ENCODE results near the gene KRTAP12-1. TPM values are rescaled to one million over a fixed set of nuclear protein-coding genes. Genes with fewer than 3 reads are reported as not detected.

The KRTAP12-1 gene
- total and polyA plus RNA-seq, 2 of the 8 experiments (the other 6 are each of a cell fraction or from before 2014, with no cell fraction given): 0.50 to 0.73 TPM

- Histone ChIP-seq H3K14ac (ENCODE audit: insufficient read length) (no peak overlapping the region), H2AK5ac (ENCODE audit: low read depth, low read length) (no peak overlapping the region), H2BK5ac (ENCODE audit: low read depth, low read length) (no peak overlapping the region), H3K79me2 (ENCODE audit: control insufficient read depth in 1 of 2, insufficient read depth in 2 of 2, low read length in 2 of 2) (no peaks in the 10 kb centered on the region), H3K27me3 (replicated peaks in 1 of 4; ENCODE audit: control insufficient read depth in 3 of 4, extremely low read depth in 1 of 4, insufficient read depth in 3 of 4, low read length in 3 of 4) (peaks cover 0 to 18% (median 9%) of the 10 kb centered on the region in 4 experiments; a peak in 6 of 7 replicates), H4K5ac (ENCODE audit: insufficient read length, low read depth, low read length) (no peak overlapping the region), H3K4me2 (ENCODE audit: insufficient read depth in 1 of 2, low read depth in 2 of 2, low read length in 2 of 2) (no peak overlapping the region), H2AFZ (ENCODE audit: low read length) (no peak overlapping the region), H2BK12ac (ENCODE audit: low read depth, low read length) (no peak overlapping the region), H3K4ac (replicated peaks; ENCODE audit: insufficient read length, low read depth, low read length) (no peak overlapping the region), H3K23ac (ENCODE audit: insufficient read length) (no peak overlapping the region), H3K4me3 (ENCODE audit: extremely low read depth in 1 of 4, insufficient read depth in 2 of 4, low read depth in 3 of 4, low read length in 4 of 4) (no peak overlapping the region), H3K79me1 (ENCODE audit: low read depth, low read length) (no peaks in the 10 kb centered on the region), H3K9ac (replicated peaks in 1 of 4; ENCODE audit: extremely low read depth in 1 of 4, low read depth in 3 of 4, low read length in 3 of 4) (no peak overlapping the region), H3K4me1 (replicated peaks in 1 of 4; ENCODE audit: control insufficient read depth in 3 of 4, insufficient read depth in 4 of 4, low read length in 3 of 4) (peaks cover 5 to 20% (median 14%) of the 10 kb centered on the region in 4 experiments), H3K9me3 (ENCODE audit: insufficient read depth in 2 of 2, low read depth in 1 of 2, low read length in 1 of 2) (no peaks in the 10 kb centered on the region; a peak in 1 of 4 replicates), H3K36me3 (ENCODE audit: control insufficient read depth in 2 of 4, insufficient read depth in 4 of 4, low read length in 3 of 4) (no peaks in the 10 kb centered on the region), H3K18ac (ENCODE audit: extremely low read depth, low read length) (no peak overlapping the region), H4K20me1 (replicated peaks in 1 of 2; ENCODE audit: control insufficient read depth in 1 of 2, insufficient read depth in 2 of 2, low read length in 2 of 2) (no peaks in the 10 kb centered on the region), H2BK20ac (ENCODE audit: low read length) (no peak overlapping the region), H4K8ac (ENCODE audit: extremely low read depth, insufficient read depth, low read length) (no peak overlapping the region), H2BK15ac (ENCODE audit: low read length) (no peak overlapping the region), H3K27ac (ENCODE audit: low read depth, low read length) (no peak overlapping the region), H3K56ac (replicated peaks; ENCODE audit: insufficient read length, low read depth, low read length) (no peak overlapping the region), H2BK120ac (replicated peaks; ENCODE audit: low read depth, low read length) (no peak overlapping the region), H4K91ac (replicated peaks; ENCODE audit: insufficient read length, low read length) (no peak overlapping the region), H3K23me2 (ENCODE audit: low read depth, low read length) (no peaks in the 10 kb centered on the region; the same call in 1 of the 2 replicates)
- DNase-seq (ENCODE audit: low read depth in 1 of 2, low spot score in 2 of 2) (peak in 1 of 2 experiments; percentile 13), FAIRE-seq (no peak)
- WGBS, 2 experiments (ENCODE audit: extremely low coverage in 1 of 2, insufficient coverage in 1 of 2, insufficient read length in 1 of 2, insufficient replicate concordance in 2 of 2, low coverage in 1 of 2, low lambda C conversion rate in 2 of 2, missing lambda C conversion rate in 1 of 2): 85% methylated on average over 2 of the region's 2 CpGs; no CpG with 5 or more reads in 1 of the 2 experiments
- CTCF ChIA-PET (ENCODE audit: partially characterized antibody): interaction anchor here (0.6 to 3.0 kb wide), 11 partner anchors 9 to 200 kb away, joined by 3 to 12 read pairs (median 4); partner anchors contain the start of gene TSPEAR
- POLR2A ChIA-PET (ENCODE audit: partially characterized antibody): interaction anchor here (0.6 kb wide), 1 partner anchor 46 kb away, joined by 3 read pairs; no protein-coding TSS in a partner anchor
- no peak for TF ChIP-seq CTBP2 (IDR thresholded peaks at IDR 0.05; ENCODE audit: borderline replicate concordance, insufficient read depth, insufficient read length, low read length)
- TF ChIP-seq MAFK (IDR thresholded peaks at IDR 0.05; ENCODE audit: low read depth, low read length): no peak
- TF ChIP-seq ATF3 (IDR thresholded peaks at IDR 0.05; ENCODE audit: insufficient read depth, low read depth, low read length): no peak
- TF ChIP-seq MAX (IDR thresholded peaks at IDR 0.05): no peak
- no peak for TF ChIP-seq SIRT6 (IDR thresholded peaks at IDR 0.05; ENCODE audit: low read length)
- no peak for TF ChIP-seq E2F6 (IDR thresholded peaks at IDR 0.05)
- no peak for TF ChIP-seq CHD2 (IDR thresholded peaks at IDR 0.05; ENCODE audit: low read length)
- no peak for TF ChIP-seq RBBP5 (IDR thresholded peaks at IDR 0.05; ENCODE audit: borderline replicate concordance, low read depth, low read length)
- no peak for TF ChIP-seq RXRA (IDR thresholded peaks at IDR 0.05; ENCODE audit: insufficient read depth, low read depth, low read length)
These were observed 38.2 kb upstream of the KRTAP12-1 start for GRCh38 chr21:44720170-44720569.

All from H1 (cell line).